Stimulated activated naive CD8-positive, alpha-beta T cell treated with anti-CD3 and anti-CD28 coated beads, Interleukin-15, Interleukin-2, amounts not matched to agents 100 U/mL and 50 U/mL, for 24 hours (primary cell): ENCODE data around the gene TREM2.
"Not testable (repeated sequence)": the region's sequence is repeated elsewhere in the genome, so short reads cannot be mapped to it uniquely, and the experiment has no call there.

ENCODE experiments used
- ATAC-seq: fragments of 150-1000 bp; cut with Tn5 transposase; one replicate; pipeline ENCODE4 v1.10.0; 2021
- DNase-seq: peaks from one replicate; pipeline ENCODE4 v3.0.0; 2021

TREM2 gene

DNA sequence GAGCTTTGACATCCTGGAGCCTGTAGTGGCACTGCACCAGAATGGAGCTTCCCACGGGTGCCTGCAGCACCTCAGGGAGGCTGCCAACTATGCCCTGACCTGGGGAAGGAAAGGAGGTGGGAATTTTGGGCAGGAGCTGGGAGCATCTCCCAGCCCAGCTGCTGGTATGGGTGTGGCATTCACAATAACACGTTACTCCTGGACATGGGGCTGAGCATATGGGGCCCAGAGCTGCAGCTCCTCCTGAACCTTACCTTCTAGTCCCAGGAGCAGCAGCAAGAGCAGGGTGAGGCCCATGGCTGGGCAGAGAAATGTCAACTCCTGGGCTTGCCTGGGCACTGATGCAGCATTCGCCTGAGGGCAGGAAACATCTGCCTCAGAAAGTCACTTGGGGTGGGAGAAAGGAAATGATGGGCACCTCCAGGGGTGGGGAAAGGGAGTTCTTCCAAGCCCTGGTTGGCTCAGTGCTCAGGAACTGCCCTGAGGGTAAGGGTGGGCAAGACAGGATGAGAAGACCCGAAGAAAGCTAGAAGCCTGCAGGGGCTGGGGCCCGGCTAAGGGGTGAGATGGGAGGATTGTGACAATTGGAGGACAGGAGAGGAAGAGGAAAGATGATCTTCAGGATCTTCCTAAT, 8.8 kb downstream of the TREM2 start, which contains the start of gene TREML1:
TSS of gene TREML1 (minus strand) at position 356 of the 634 bp plus-strand sequence. CDS start at position 297, 59 bp downstream.
- DNase-seq (no peak), ATAC-seq (no peak)

- DNase-seq, result no peak
- ATAC-seq, result no peak
Measured at GRCh38 chr6:41153451-41153850, 9.5 kb downstream of the TREM2 start.

GRCh38 chr6:41150671-41151070, 12.2 kb downstream of the TREM2 start:
- ATAC-seq, result no peak
- DNase-seq, result no peak

GRCh38 chr6:41147917-41148316, 15.0 kb downstream of the TREM2 start:
- ATAC-seq (no peak), DNase-seq (no peak)

- ATAC-seq, result no peak
- no peak for DNase-seq
Measured at GRCh38 chr6:41136911-41137310, 26.0 kb downstream of the TREM2 start.

DNA sequence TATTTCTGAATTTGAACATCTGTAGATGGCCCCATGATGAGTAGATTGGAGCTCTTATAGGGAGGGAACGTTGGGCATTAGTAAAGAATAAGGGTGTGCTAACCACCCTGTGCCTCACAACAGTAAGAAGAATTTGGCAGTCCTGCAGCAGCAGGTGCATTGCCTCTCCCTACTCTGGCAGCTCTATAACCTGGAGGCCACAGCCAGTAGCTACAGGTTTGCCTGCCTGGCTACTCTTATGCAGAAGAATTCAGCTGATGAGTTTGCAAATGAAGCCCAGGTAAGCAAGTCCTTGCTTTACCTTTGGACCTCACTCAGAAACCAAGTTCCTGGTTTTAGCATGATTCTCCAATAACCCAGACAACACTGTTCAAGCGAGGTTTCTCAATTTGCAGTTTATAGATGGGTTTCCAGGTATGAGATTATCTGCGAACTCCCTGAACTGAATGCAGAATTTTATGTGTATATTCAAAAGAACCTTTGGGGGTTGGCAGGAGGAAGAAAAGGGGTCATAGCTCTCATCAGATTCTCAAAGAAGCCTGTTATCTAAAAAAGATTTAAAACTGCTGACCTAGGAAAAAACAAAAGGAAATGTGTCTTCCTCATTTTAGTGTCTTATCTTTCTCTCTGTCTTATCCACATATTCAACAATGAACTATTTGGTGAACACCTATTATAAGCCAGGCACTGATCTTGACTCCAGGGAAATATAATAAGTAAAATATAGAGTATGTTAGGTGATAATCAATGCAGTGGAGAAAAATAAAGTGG, 27.7 kb downstream of the TREM2 start:
- DNase-seq (no peak), ATAC-seq (no peak)

- ATAC-seq, result no peak
- no peak for DNase-seq
Measured at GRCh38 chr6:41132254-41132653, 30.7 kb downstream of the TREM2 start.

DNA sequence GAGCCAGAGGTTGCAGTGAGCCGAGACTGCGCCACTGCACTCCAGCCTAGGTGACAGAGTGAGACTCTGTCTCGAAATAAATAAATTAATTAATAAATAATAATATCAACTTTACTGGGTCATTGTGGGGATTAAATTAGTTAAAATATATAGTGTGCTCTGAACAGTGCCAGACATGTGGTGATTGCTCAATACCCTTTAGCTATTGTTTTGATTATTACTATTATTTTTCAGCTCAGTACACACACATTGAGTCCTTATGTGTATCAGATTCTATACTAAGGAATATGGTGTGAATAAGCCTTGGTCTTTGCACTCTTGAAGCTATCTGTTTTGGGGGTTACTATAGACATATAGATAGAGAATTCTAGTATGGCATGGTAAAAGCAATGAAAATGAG, 37.6 kb downstream of the TREM2 start:
- DNase-seq, result no peak
- no peak for ATAC-seq

- no peak for ATAC-seq
- no peak for DNase-seq
Measured at GRCh38 chr6:41122918-41123317, 40.0 kb downstream of the TREM2 start.

GRCh38 chr6:41122373-41122772, 40.5 kb downstream of the TREM2 start:
- ATAC-seq (no peak), DNase-seq (no peak)

GRCh38 chr6:41120058-41120457, 42.9 kb downstream of the TREM2 start:
- no peak for ATAC-seq

DNA sequence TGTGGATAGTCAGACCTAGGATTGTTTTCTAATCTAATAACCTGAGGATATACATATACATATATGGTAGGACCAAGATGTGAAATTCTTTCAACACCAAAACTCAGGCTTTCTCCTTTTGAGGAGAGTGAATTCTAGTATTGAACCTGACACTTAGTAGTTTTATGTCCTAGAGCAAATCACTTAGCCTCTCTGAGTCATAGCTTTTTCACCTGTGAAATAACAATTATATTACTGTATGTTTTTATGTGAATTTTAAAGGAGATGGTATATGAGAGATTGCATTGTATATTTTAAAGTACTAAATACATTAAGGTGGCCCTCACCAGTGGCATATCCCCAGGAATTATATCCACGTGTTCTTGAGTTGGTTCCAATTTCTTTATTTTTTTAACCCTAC, 43.4 kb downstream of the TREM2 start:
- no peak for ATAC-seq
- DNase-seq, result no peak

More at GRCh38 chr6:41120058-41120457, 42.9 kb downstream of the TREM2 start:
- DNase-seq, result no peak

DNA sequence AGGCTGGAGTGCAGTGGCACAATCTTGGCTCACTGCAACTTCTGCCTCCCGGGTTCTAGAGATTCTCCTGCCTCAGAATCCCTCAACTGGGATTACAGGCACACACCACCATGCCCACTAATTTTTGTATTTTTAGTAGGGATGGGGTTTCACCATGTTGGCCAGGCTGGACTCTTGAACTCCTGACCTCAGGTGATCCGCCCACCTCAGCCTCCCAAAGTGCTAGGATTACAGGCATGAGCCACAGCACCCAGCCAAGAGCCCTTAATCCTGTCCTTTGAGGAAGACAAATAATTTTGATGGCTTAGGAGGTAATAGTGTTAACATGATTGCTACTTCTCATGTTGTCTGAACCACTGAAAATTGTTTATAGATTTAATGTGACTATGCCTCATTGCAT, 47.9 kb downstream of the TREM2 start:
- not testable (repeated sequence) for DNase-seq, ATAC-seq

GRCh38 chr6:41111017-41111416, 51.9 kb downstream of the TREM2 start:
- DNase-seq (no peak), ATAC-seq (no peak)
